ENCODE measurements around the gene EBF3.

GRCh38 chr10:129845111-129845753 is 118.8 kb downstream of the EBF3 start:
- TF ChIP-seq CTCF (IDR thresholded peaks at IDR 0.05) (no peak), POLR2A (IDR thresholded peaks at IDR 0.05) (no peak)
